Kasumi-1 (cell line): ENCODE measurements around the gene OTOG.

Source experiments
- DNase-seq, 2 experiments: peaks; one replicate each; lab custom pipeline; 2025; lab: John Stamatoyannopoulos, UW

Gene OTOG

DNA sequence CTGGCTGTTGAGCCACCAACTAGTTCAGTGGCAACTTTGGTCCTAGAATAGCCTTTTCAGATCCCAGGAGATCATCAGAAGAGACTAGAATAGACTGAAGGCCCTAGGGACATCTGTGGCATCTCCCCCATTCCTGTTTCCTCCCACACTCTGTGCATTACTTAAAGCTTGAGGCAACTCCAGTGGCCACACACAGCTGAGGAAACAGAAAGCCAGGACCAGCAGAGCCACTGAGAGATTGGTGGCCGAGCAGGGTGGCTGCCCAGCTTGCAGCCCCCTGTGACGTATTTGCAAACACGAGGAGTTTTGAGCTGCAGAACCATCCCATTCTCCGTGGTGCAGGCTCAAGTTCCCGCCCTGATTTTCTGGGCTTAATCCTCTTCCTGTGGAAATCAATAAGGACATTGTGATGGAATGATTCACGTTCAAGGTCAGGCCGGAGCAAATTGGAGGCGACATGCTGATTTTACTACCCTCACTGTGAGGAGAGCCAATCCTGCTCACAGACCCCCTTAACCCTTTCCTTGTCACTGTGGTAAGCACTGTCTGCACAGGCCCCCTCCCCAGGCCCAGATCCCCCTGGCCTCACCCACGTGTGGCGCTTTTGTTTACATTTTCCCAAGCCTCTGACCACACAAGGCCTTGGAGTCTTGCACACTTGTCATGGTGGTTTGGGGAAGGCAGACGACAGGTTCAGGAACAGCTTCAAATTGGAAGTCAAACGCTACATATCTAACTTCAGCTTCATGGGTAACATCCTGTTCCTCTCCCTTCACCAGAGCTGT, 103.3 kb downstream of the OTOG start:
- DNase-seq, result no peak

- DNase-seq, result no peak
Observed at GRCh38 chr11:17651061-17651460, 104.0 kb downstream of the OTOG start.

DNA sequence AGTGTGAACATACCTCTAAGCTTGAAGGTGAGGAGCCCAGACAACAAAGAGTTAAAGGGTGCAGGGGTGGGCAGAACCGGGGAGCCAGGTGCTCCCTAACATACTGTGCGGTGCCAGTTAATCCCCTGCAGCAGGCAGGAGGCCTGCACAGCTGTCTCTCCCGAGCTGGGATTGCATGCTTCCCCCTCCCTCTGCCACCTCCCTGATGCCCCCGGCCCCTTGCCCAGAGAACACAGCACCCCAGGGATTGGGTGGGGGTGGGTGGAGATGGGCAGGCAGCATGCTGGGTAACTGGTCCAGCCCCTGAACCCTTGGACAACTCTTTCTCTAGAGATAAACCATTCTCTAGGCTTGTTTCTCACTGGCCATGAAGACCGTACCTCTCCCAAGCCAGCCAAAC, 104.6 kb downstream of the OTOG start:
- no peak for DNase-seq

- no peak for DNase-seq
Observed at GRCh38 chr11:17652556-17652955, 105.5 kb downstream of the OTOG start.

- DNase-seq, result no peak
Observed at GRCh38 chr11:17653611-17654010, 106.6 kb downstream of the OTOG start.

- no peak for DNase-seq
Observed at GRCh38 chr11:17655682-17656081, 108.6 kb downstream of the OTOG start.

- no peak for DNase-seq
Observed at GRCh38 chr11:17658211-17658610, 111.2 kb downstream of the OTOG start.

GRCh38 chr11:17668166-17668565, 121.1 kb downstream of the OTOG start:
- DNase-seq, result no peak

DNA sequence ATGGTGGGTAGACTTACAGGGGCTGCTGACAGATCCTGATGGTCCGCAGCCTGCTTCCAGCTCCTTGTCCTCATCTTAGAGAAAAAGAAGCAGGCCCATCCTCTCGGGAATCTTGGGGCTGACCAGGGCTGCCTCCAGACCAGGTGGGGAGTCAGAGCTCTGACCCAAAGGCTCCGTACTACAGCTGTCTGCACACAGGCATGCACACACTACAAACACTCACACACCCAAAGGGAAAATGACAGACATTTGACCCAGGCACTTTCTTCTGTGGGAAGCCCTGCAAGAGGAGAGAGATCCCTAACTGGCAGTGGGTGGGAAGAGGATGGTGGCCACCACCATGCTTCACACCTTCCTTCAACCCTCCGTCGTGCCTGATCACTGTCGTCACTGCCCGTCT, 125.4 kb downstream of the OTOG start:
- no peak for DNase-seq

DNA sequence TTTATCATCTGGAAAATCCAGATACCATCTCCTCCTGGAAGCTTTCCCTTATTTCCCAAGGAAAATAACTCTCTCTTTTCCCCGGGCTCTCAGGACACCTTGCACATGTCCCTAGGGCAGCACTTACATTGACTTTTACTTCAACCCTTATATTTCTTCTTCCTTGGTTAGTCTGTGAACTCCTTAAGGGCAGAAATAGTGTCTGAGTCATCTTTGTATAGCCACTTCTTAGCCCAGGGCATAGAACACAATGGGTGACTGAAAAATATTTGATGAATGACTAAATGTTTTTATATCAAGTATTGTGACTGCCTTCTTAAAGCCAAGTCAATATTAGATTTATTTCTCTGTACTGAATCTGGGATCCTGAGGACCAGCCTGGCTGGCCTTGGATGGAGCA, 126.9 kb downstream of the OTOG start:
- DNase-seq, result no peak

GRCh38 chr11:17682848-17683247, 135.8 kb downstream of the OTOG start:
- no peak for DNase-seq

DNA sequence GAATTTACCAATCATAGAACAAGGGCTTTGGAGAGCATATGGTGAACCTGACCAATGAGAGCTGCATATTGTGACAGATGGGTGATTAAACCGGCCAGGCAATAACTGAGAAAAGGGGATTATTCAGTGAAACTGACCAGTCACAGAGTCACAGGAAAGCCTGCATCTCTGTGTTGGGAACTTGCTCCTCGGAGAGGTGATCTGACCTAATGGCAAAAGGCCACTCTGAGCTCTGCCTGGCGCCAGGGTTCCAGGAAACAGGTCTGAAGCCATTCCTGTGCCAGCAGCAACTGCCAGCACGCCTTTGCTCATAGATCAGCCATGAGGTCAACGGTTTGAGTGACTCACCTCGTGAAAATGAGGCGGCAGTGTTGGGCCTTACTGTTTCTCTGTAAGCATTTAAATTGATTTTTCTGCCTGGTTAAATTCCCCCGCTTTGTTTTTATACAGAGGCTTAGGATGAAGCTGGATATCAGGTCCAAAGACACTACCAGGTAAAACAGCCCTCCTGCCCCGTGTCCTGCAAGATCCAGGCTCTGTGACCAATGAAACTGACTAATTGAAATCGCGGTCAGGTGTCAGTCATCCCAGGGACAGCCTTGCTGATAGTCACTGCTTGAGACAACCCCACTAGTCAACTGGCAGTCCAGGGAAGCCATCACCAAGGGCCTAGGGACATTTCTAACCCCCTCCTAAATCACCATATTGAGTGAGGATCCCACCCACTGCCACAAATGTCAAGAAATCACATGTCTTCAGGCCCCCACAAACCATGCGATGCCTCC, 136.5 kb downstream of the OTOG start:
- DNase-seq, result no peak

GRCh38 chr11:17684550-17684949, 137.5 kb downstream of the OTOG start:
- DNase-seq, result no peak

DNA sequence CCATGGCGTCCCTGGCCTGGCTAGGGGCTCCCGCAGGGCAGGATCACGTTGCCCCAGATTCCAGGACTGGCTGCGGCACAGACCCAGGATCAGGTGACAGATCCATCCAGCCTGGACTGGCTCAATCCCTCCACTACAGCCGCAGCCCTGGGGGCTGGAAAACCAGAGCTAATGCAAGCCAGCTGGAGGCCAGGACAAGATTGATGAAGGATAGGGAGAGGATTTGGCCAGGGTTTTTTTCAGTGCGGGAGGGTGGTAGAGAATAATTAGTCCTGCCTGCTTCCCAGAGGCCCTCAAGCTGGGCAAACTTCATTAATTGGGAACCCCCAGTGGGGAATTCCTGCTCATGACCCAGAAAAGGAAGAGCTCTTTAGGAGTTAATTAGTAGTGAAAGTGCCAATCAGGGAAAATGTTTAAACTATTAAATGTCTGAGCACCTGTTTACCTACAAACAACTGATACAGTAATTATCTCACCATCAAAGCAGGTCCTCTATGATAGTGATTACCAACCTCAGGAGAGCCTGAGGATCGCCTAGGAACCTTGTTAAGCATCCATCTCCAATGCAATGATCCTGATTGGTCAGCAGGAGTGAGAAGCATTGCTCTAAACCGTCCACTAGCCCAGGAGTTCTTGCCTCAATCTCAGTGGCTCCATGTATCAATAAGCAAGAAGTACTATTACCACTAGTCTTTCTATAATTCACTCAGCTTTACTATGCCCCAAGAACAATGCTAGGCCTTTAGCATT, 139.3 kb downstream of the OTOG start:
- DNase-seq, result no peak

DNA sequence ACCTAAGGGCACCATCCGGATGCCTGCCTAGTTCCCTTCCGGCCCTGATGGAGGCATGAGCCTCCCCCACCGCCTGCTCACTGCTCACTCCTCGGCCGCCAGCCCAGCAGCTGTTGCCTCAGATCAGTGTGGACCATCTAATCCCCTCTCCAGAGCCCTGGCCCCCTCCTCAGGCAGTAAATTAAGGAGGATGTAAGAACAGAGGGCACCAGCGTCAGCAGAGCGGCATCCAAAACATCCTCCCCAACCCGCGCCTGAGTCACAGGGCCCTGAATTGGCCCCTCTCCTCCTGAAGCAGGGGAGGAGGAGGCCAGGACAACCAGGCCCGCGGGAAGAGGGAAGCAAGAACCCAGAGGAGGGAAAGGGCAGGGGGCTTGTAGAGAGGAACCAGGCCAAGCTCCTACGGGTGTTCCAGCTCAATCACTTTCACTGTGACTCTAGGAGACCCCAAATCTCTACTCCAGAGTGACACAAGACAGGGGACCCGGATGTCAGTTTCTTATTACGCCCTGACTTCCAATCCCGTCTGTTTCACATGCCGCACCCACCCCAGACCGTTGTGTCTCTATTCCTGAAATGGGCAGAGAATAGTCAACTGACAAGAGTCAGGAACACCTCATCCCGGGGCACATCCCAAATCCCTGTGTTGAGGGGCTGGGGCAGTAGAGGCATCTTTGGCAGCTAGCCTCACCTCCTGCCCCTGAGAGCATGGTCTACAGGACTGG, 141.0 kb downstream of the OTOG start:
- no peak for DNase-seq

GRCh38 chr11:17691550-17691949, 144.5 kb downstream of the OTOG start:
- no peak for DNase-seq

- DNase-seq, result no peak
Observed at GRCh38 chr11:17691976-17692375, 144.9 kb downstream of the OTOG start.

DNA sequence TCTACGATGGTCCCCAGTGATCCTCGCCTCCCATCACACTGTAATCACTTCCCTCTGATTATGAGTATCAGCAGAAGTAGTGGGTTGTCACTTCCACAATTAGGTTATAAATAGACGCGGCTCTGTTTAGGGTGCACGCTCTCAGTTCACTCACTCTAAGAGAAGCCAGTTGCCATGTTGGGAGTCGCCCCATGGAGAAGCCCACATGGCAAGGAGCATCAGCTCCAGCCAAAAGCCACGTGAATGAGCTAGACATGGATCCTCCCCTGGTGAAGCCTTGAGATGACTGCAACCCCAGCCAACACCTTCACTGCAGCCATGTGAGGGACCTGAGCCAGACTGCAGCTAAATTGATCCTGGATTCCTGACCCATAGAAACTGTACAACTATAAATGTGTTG, 145.9 kb downstream of the OTOG start:
- DNase-seq, result no peak

GRCh38 chr11:17693531-17693930, 146.5 kb downstream of the OTOG start:
- DNase-seq, result no peak

DNA sequence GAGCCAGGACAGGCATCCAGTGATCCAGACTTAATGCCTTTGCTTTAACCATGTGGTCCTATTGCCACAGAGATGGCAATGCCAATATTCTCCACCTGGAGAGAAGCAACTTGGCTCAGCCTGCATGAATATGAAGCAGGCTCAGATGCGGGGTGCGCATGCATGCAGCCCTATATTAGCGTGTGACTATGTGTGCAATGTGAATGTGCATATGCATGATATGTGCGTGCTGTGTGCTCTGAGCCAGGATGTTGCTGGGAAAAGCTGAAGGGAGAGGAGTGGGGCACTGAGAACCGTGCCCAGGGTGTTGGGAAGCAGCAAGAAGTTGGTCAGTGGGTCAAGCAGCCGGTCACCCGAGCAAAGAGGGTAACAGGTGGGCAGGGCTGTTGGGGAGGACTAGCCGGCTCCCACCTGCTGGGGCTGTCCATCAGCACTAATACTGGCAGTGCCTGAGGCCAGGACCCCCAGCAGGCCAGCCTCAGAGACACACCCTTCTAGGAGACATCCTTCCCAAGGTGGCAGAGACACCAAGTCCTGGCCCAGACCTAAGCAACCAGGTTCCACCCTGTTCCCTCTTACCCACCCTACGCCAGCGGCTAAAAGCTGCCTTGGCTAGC, 147.5 kb downstream of the OTOG start:
- DNase-seq, result no peak
